ENCODE measurements around the gene MLX. TPM values are rescaled to one million over a fixed set of nuclear protein-coding genes. Genes with fewer than 3 reads are reported as not detected.
A peak's percentile ranks its signal among the peaks of the same experiment; 100 is the strongest.

MLX gene
- total and polyA plus RNA-seq, 12 donors = 34.2 to 95.0 (median 47.1) TPM

DNA sequence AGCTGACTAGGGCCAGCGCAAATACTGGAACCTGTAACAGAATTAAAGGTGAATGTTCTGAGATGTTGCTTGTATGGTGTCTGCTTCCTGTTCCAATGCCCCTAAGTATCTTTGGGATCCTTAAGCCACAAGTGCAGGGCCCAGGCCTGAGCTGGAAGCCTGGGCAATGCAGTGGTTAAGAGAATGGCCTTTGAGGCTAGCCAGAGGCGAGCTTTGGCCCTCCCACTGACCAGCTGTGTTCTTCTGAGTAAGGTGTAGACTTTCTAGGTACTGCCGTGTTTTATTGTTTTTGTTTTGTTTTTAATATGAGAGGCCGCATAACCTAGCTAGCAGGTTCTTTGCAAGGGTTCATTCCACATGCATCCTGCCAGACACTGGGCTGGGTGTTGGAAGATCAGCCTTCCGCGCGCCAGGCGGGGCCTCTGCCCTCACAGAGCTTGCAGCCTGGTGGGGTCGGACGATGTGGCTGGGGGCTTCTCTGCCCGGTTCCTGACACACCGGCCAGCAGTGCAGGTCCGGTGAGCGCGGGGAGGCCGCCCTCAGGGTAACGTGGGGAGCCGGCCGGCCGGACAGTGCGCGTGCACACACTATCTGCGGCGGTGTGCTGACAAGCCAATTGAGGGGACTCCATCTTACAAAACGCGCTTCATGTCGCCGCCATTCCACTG, 551 bp upstream of the MLX start:
- H3K36me3 ChIP-seq (replicated peaks in 1 of 2) = peaks cover 0 to 51% of the 10 kb centered on the region in 2 donors
- peaks cover 34 to 41% of the 10 kb centered on the region in 2 donors for H3K4me1 ChIP-seq (replicated peaks in 1 of 2)
- no peaks in the 10 kb centered on the region for H3K9me3 ChIP-seq (replicated peaks in 1 of 3)
- H3K27me3 ChIP-seq = no peaks in the 10 kb centered on the region
- no peak for TF ChIP-seq POLR2A (IDR thresholded peaks at IDR 0.05)
- TF ChIP-seq, protein P1, sequence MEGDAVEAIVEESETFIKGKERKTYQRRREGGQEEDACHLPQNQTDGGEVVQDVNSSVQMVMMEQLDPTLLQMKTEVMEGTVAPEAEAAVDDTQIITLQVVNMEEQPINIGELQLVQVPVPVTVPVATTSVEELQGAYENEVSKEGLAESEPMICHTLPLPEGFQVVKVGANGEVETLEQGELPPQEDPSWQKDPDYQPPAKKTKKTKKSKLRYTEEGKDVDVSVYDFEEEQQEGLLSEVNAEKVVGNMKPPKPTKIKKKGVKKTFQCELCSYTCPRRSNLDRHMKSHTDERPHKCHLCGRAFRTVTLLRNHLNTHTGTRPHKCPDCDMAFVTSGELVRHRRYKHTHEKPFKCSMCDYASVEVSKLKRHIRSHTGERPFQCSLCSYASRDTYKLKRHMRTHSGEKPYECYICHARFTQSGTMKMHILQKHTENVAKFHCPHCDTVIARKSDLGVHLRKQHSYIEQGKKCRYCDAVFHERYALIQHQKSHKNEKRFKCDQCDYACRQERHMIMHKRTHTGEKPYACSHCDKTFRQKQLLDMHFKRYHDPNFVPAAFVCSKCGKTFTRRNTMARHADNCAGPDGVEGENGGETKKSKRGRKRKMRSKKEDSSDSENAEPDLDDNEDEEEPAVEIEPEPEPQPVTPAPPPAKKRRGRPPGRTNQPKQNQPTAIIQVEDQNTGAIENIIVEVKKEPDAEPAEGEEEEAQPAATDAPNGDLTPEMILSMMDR (IDR thresholded peaks at IDR 0.05) = no peak
- intact Hi-C loops (cut with DNase I) = no loop called here
- H3K4me3 ChIP-seq = peak overlapping the region in 2 of 4 donors; percentile 77 to 95
- peak overlapping the region; percentile 76 to 94 (median 92) for H3K27ac ChIP-seq
- WGBS, 4 donors = 26 to 64% (median 45%) methylated on average over 7 to 28 of the region's 28 CpGs
- DNase-seq = no peak

DNA sequence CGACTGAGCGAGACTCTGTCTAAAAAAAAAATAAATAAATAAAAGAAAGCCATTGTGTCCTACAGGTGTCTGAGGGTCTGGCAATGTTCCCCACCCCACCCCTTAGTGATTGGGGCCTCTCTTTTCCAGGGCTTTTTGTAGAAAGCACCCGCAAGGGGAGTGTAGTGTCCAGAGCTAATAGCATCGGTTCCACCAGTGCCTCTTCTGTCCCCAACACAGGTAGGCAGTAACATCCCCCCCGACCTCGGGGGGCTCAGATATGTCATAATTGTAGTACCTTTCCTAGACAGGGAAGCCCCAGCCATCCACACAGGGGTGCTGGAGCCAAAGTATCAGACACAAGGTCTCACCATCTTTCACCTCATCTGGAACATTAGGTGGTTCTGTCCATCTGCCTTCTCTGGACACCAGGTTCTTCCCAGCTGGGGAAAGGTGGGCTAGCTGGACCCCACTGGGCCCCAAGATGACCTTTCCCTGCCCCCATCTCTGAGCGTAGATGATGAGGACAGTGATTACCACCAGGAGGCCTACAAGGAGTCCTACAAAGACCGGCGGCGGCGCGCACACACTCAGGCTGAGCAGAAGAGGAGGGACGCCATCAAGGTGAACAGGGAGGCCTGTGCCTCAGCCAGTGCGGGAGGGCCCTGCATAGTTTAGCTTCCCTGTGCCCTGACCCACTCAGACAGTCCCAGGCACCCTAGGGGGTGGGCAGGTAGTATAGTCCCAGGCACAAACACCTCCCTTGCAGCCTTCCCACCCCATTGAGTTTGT, 1.6 kb downstream of the MLX start:
- H3K27ac ChIP-seq = peak overlapping the region in 2 of 5 donors; percentile 13 to 94
- no peak overlapping the region for H3K4me3 ChIP-seq
- H3K36me3 ChIP-seq (replicated peaks in 1 of 2) = peaks cover 0 to 73% of the 10 kb centered on the region in 2 donors
- peaks cover 20 to 28% of the 10 kb centered on the region in 2 donors for H3K4me1 ChIP-seq (replicated peaks in 1 of 2)
- intact Hi-C loops (cut with DNase I) = no loop called here
- peak in 1 of 7 donors; percentile 18 for DNase-seq
- H3K27me3 ChIP-seq = no peaks in the 10 kb centered on the region
- 82 to 89% (median 85%) methylated on average over 7 to 14 of the region's 14 CpGs for WGBS, 4 donors
- H3K9me3 ChIP-seq (replicated peaks in 1 of 3) = no peaks in the 10 kb centered on the region
- TF ChIP-seq POLR2A (IDR thresholded peaks at IDR 0.05) = no peak
- TF ChIP-seq, protein P1 (IDR thresholded peaks at IDR 0.05) = no peak

DNA sequence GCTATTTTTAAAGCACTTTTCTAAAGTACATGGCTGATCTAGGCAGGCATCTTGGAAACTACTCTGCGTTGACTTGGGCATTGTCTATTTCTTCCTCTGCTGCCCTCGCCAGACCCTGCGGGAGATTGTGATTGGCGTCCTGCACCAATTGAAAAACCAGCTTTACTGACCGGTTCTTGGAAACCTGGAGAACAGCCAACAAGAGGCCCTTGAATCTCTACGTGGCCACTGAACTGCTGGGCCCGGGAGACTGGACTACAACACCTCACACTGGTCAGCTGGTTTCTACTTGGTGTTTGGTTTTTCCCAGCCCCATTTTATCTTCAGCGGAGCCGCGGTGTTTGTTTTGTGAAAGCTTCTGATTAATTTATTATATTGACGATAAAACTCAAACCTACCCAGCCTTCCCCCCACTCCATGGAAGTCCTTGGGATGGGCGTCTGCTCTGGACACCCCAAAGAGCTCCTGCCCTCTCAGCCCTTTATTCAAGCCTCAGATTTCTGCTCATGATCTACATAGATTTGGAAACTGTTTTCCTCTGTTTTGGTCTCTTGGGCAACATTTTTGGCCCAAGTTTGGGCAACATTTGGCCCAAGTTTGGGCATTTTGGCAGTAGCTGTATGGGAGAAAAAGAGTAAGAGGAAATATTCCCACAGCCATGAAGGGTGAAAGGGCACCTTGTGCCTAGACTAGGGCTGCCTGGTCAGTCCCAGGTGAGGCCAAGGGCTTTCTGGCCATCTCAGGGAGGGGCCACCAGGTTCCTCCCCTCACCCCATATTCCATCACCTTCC, 4.7 kb downstream of the MLX start:
- H3K9me3 ChIP-seq (replicated peaks in 1 of 3) = no peaks in the 10 kb centered on the region
- H3K4me1 ChIP-seq (replicated peaks in 1 of 2) = peaks cover 7 to 14% of the 10 kb centered on the region in 2 donors
- H3K4me3 ChIP-seq = no peak overlapping the region
- peak in 1 of 7 donors; percentile 26 for DNase-seq
- 65 to 75% (median 74%) methylated on average over 12 of the region's 12 CpGs for WGBS, 4 donors
- H3K27me3 ChIP-seq = no peaks in the 10 kb centered on the region
- H3K27ac ChIP-seq = no peak overlapping the region
- TF ChIP-seq, protein P1 (IDR thresholded peaks at IDR 0.05) = no peak
- TF ChIP-seq POLR2A (IDR thresholded peaks at IDR 0.05) = no peak
- H3K36me3 ChIP-seq (replicated peaks in 1 of 2) = peaks cover 0 to 61% of the 10 kb centered on the region in 2 donors
- intact Hi-C loops (cut with DNase I) = no loop called here

DNA sequence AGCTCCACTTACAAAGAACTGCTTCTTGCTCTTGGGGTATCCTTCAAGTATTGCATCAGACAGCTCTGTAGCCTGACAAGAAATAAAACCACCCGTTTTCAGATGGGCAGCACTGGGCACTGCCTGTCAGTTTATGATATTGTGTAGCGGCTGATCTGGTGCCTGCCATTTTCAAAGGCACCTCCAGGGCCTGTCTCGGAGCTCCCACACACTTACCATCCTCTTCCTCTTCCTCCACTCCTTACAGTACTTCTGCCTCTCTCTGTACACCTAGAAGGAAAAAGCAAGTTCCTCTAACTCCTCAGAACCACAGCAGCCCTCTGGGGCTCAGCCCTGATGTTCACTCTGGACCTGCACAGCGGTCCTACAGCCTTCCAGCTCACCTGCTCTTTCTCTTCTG, 6.2 kb downstream of the MLX start:
- intact Hi-C loops (cut with DNase I) = no loop called here
- Histone ChIP-seq H3K4me3 (no peak overlapping the region), H3K27ac (no peak overlapping the region), H3K9me3 (replicated peaks in 1 of 3) (no peaks in the 10 kb centered on the region), H3K36me3 (replicated peaks in 1 of 2) (peaks cover 0 to 61% of the 10 kb centered on the region in 2 donors), H3K27me3 (no peaks in the 10 kb centered on the region), H3K4me1 (replicated peaks in 1 of 2) (peaks cover under 1 to 15% of the 10 kb centered on the region in 2 donors)
- 73 to 85% (median 79%) methylated on average over 4 of the region's 4 CpGs for WGBS, 4 donors
- TF ChIP-seq, protein P1 (IDR thresholded peaks at IDR 0.05) = no peak
- TF ChIP-seq POLR2A (IDR thresholded peaks at IDR 0.05) = no peak
- DNase-seq = no peak
